CD14-positive monocyte (primary cell): Measurements from ENCODE around the gene PHLDB3. TPM values are rescaled to one million over a fixed set of nuclear protein-coding genes. Genes with fewer than 3 reads are reported as not detected.

Experiments used
- DNase-seq, 3 donors: peaks; one replicate each; pipeline ENCODE4 v3.0.0-alpha.2; 2011 to 2022
- H2AFZ ChIP-seq: 2 replicates; pipeline ENCODE4 v1.6.0; 2012; ENCODE audit warnings: mild to moderate bottlenecking, low read depth, low read length, inconsistent platforms; ENCODE audit not compliant: insufficient read depth, poor library complexity, severe bottlenecking
- H3K27ac ChIP-seq, 2 donors: 1 replicate in 1 of 2; 2 replicates in 1 of 2; pipeline ENCODE4 v1.5.1; 2012 to 2013; ENCODE audit warnings: low read length in 2 of 2, control low read depth in 1 of 2, inconsistent platforms in 1 of 2, low read depth in 1 of 2, mild to moderate bottlenecking in 1 of 2
- H3K27me3 ChIP-seq, 2 donors: one replicate each; pipeline versions ENCODE4 v1.6.0 to v1.6.1; 2011 to 2013; ENCODE audit warnings: low read length in 2 of 2; ENCODE audit not compliant: control insufficient read depth in 2 of 2, insufficient read depth in 2 of 2
- H3K36me3 ChIP-seq, 2 donors: replicated peaks in 1 of 2; 1 replicate in 1 of 2; 2 replicates in 1 of 2; pipeline versions ENCODE4 v1.5.1 to v1.6.1; 2012 to 2013; ENCODE audit warnings: low read length in 2 of 2, control low read depth in 1 of 2, inconsistent platforms in 1 of 2, mild to moderate bottlenecking in 1 of 2; ENCODE audit not compliant: insufficient read depth in 2 of 2, control insufficient read depth in 1 of 2
- H3K4me1 ChIP-seq, 2 donors: 1 replicate in 1 of 2; 2 replicates in 1 of 2; pipeline versions ENCODE4 v1.5.1 to v1.6.1; 2012 to 2013; ENCODE audit warnings: low read length in 2 of 2, control low read depth in 1 of 2, inconsistent platforms in 1 of 2, mild to moderate bottlenecking in 1 of 2, moderate library complexity in 1 of 2; ENCODE audit not compliant: insufficient read depth in 2 of 2, control insufficient read depth in 1 of 2
- H3K4me2 ChIP-seq: replicated peaks from 2 replicates; pipeline ENCODE3; 2012; ENCODE audit warnings: low read length, moderate library complexity, mild to moderate bottlenecking; ENCODE audit not compliant: poor library complexity, severe bottlenecking; ENCODE audit errors: extremely low read depth
- H3K4me3 ChIP-seq, 3 experiments: fragments of 200-600 bp in 1 of 3; sonication (generic) in 1 of 3; replicated peaks in 1 of 3; 1 replicate in 2 of 3; 2 replicates in 1 of 3; pipeline ENCODE4 v1.5.1; 2011 to 2013; ENCODE audit warnings: low read length in 3 of 3, mild to moderate bottlenecking in 3 of 3, control low read depth in 2 of 3, low read depth in 2 of 3, inconsistent platforms in 1 of 3, moderate library complexity in 1 of 3
- H3K79me2 ChIP-seq: 2 replicates; pipeline ENCODE4 v1.6.0; 2012; ENCODE audit warnings: mild to moderate bottlenecking, control low read depth, inconsistent platforms, low read length, moderate library complexity; ENCODE audit not compliant: insufficient read depth
- H3K9ac ChIP-seq: 2 replicates; pipeline ENCODE4 v1.6.0; 2017; ENCODE audit warnings: low read length, mild to moderate bottlenecking; ENCODE audit not compliant: insufficient read depth, poor library complexity, severe bottlenecking
- H3K9me3 ChIP-seq, 2 donors: replicated peaks in 1 of 2; 1 replicate in 1 of 2; 2 replicates in 1 of 2; pipeline versions ENCODE4 v1.5.1 to v1.6.1; 2012 to 2013; ENCODE audit warnings: low read length in 2 of 2, control low read depth in 1 of 2; ENCODE audit not compliant: control insufficient read depth in 1 of 2, insufficient read depth in 1 of 2
- H4K20me1 ChIP-seq: 2 replicates; pipeline ENCODE4 v1.6.0; 2012; ENCODE audit warnings: mild to moderate bottlenecking, low read length, control low read depth, moderate library complexity; ENCODE audit not compliant: insufficient read depth
- H3K27ac Mint-ChIP-seq, 7 donors: one replicate each; pipeline ENCODE4 v1.8.0; 2020; ENCODE audit warnings: mild to moderate bottlenecking in 7 of 7, mixed read lengths in 7 of 7, moderate library complexity in 6 of 7, inconsistent platforms in 2 of 7
- H3K27me3 Mint-ChIP-seq, 3 donors: one replicate each; pipeline ENCODE4 v1.8.0; 2021 to 2022; ENCODE audit warnings: low read depth in 3 of 3, mild to moderate bottlenecking in 3 of 3, mixed read lengths in 3 of 3, moderate library complexity in 3 of 3, inconsistent platforms in 1 of 3
- H3K36me3 Mint-ChIP-seq, 2 donors: one replicate each; pipeline ENCODE4 v1.8.0; 2020; ENCODE audit warnings: mixed read lengths in 2 of 2, inconsistent platforms in 1 of 2, mild to moderate bottlenecking in 1 of 2
- H3K4me1 Mint-ChIP-seq: one replicate; pipeline ENCODE4 v1.8.0; 2020; ENCODE audit warnings: mild to moderate bottlenecking, mixed read lengths
- H3K4me3 Mint-ChIP-seq, 2 donors: one replicate each; pipeline ENCODE4 v1.8.0; 2020; ENCODE audit warnings: mild to moderate bottlenecking in 2 of 2, mixed read lengths in 2 of 2, moderate library complexity in 1 of 2
- H3K9me3 Mint-ChIP-seq, 7 donors: one replicate each; pipeline ENCODE4 v1.8.0; 2020 to 2022; ENCODE audit warnings: mixed read lengths in 7 of 7, mild to moderate bottlenecking in 6 of 7, moderate library complexity in 6 of 7, inconsistent platforms in 2 of 7
- WGBS: methylation state at CpG from one replicate; pipeline ENCODE4 v1.1.5; 2013; ENCODE audit warnings: missing lambda C conversion rate; ENCODE audit not compliant: insufficient coverage; 5-methylcytosine and 5-hydroxymethylcytosine counted together
- intact Hi-C, 2 donors: fragments of 100-400 bp; cut with micrococcal nuclease; formaldehyde crosslinking; loops; one replicate each; pipeline versions ENCODE4 v1.15.0 to v1.15.1; 2023
- polyA plus RNA-seq, 3 donors: library from polyadenylated mRNA; depleted of rRNA in 1 of 3; unstranded in 2 of 3; stranded (reverse) in 1 of 3; fragments of 300-500 nt in 2 of 3; fragments of >200 nt in 1 of 3; fragmentation: Illumina TruSeq in 2 of 3; gene quantifications; 1 replicate in 2 of 3; 2 replicates in 1 of 3; pipeline ENCODE4 v1.2.3, GENCODE V29; 2012 to 2021
- TF ChIP-seq, protein P1 (sequence below): fragments of 200-600 bp; IDR thresholded peaks from one replicate; pipeline ENCODE4 v1.8.0; 2022; ENCODE audit warnings: antibody characterized with exemption, mild to moderate bottlenecking

Gene PHLDB3
- polyA plus RNA-seq, 3 donors: 1.4 to 3.4 (median 1.7) TPM

DNA sequence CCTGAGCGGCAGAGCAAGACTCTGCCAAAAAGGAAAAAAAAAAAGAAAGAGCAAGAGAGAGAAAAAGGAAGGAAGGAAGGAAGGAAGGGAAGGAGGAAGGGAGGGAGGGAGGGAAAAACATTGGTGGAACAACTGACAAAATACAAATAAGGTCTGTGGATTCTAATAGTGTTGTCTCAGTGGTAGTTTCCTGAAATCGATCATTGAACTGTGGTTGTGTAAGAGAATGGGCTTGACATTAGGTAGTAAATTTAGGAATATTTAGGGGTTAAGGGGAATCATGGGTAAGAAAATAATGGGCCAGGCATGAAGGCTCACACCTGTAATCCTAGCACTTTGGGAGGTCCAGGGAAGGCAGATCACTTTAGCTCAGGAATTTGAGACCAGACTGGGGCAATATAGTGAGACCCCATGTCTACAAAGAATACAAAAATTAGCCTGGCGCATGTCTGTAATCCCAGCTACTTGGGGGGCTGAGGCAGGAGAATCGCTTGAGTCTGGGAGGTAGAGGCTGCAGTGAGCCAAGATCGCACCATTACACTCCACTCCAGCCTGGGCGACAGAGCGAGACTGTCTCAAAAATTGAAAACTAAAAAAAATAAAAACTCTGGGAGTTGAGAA lies 14.5 kb downstream of the PHLDB3 start:
- DNase-seq: no peak
- no peak overlapping the region for H3K9ac ChIP-seq
- H3K27me3 Mint-ChIP-seq: peaks cover 0 to 1% (median 1%) of the 10 kb centered on the region in 3 donors
- H3K27ac ChIP-seq: no peak overlapping the region
- H2AFZ ChIP-seq: no peak overlapping the region
- no peaks in the 10 kb centered on the region for H3K9me3 ChIP-seq
- intact Hi-C loops: no loop called here
- peaks cover 6 to 9% of the 10 kb centered on the region in 2 donors for H3K36me3 ChIP-seq
- H3K4me1 ChIP-seq: peaks cover 39 to 42% of the 10 kb centered on the region in 2 donors
- peaks cover 0 to 4% (median 0%) of the 10 kb centered on the region in 7 donors for H3K9me3 Mint-ChIP-seq
- 89% methylated on average over 3 of the region's 7 CpGs for WGBS
- TF ChIP-seq, protein P1, sequence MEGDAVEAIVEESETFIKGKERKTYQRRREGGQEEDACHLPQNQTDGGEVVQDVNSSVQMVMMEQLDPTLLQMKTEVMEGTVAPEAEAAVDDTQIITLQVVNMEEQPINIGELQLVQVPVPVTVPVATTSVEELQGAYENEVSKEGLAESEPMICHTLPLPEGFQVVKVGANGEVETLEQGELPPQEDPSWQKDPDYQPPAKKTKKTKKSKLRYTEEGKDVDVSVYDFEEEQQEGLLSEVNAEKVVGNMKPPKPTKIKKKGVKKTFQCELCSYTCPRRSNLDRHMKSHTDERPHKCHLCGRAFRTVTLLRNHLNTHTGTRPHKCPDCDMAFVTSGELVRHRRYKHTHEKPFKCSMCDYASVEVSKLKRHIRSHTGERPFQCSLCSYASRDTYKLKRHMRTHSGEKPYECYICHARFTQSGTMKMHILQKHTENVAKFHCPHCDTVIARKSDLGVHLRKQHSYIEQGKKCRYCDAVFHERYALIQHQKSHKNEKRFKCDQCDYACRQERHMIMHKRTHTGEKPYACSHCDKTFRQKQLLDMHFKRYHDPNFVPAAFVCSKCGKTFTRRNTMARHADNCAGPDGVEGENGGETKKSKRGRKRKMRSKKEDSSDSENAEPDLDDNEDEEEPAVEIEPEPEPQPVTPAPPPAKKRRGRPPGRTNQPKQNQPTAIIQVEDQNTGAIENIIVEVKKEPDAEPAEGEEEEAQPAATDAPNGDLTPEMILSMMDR: no peak
- H3K79me2 ChIP-seq: no peaks in the 10 kb centered on the region
- H3K4me3 Mint-ChIP-seq: no peak overlapping the region
- peaks cover 40% of the 10 kb centered on the region for H3K4me1 Mint-ChIP-seq
- H3K36me3 Mint-ChIP-seq: peaks cover 11 to 16% of the 10 kb centered on the region in 2 donors
- H3K27ac Mint-ChIP-seq: no peak overlapping the region
- H3K4me3 ChIP-seq: no peak overlapping the region
- no peaks in the 10 kb centered on the region for H4K20me1 ChIP-seq
- H3K4me2 ChIP-seq: no peak overlapping the region
- H3K27me3 ChIP-seq: no peaks in the 10 kb centered on the region

- Mint-ChIP-seq H3K4me3 (no peak overlapping the region), H3K27me3 (peaks cover 0 to 1% (median 1%) of the 10 kb centered on the region in 3 donors), H3K4me1 (peaks cover 38% of the 10 kb centered on the region), H3K27ac (no peak overlapping the region), H3K9me3 (peaks cover 0 to 4% (median 0%) of the 10 kb centered on the region in 7 donors), H3K36me3 (peaks cover 6 to 8% of the 10 kb centered on the region in 2 donors)
- no peaks in the 10 kb centered on the region for H3K9me3 ChIP-seq
- no peak overlapping the region for H3K9ac ChIP-seq
- intact Hi-C loops: no loop called here
- TF ChIP-seq, protein P1: no peak
- no peaks in the 10 kb centered on the region for H3K79me2 ChIP-seq
- no peak for DNase-seq
- H3K36me3 ChIP-seq: peaks cover 0 to 1% of the 10 kb centered on the region in 2 donors
- no peaks in the 10 kb centered on the region for H3K27me3 ChIP-seq
- H2AFZ ChIP-seq: no peak overlapping the region
- no CpG with 5 or more reads among the region's 5 CpGs for WGBS
- no peak overlapping the region for H3K4me3 ChIP-seq
- H3K4me2 ChIP-seq: no peak overlapping the region
- H3K27ac ChIP-seq: no peak overlapping the region
- no peaks in the 10 kb centered on the region for H4K20me1 ChIP-seq
- peaks cover 39 to 42% of the 10 kb centered on the region in 2 donors for H3K4me1 ChIP-seq
These were observed 15.2 kb downstream of the PHLDB3 start for GRCh38 chr19:43489310-43489709.
